Smooth muscle cell (in vitro differentiated cells): ENCODE results near the gene ARHGAP42. TPM values are rescaled to one million over a fixed set of nuclear protein-coding genes. Genes with fewer than 3 reads are reported as not detected.

Source experiments
- DNase-seq: peaks from one replicate; lab custom pipeline; 2025; ENCODE audit not compliant: unreplicated experiment; lab: John Stamatoyannopoulos, UW
- H2AFZ ChIP-seq: fragments of 200-600 bp; sonication (generic); 2 replicates; pipeline ENCODE4 v1.6.0; 2016; ENCODE audit warnings: antibody characterized with exemption, low read depth, mild to moderate bottlenecking
- H3F3A ChIP-seq: fragments of 200-600 bp; sonication (generic); 2 replicates; pipeline ENCODE4 v1.6.0; 2017; ENCODE audit warnings: antibody characterized with exemption, low read depth
- H3K27ac ChIP-seq: fragments of 200-600 bp; sonication (generic); 2 replicates; pipeline ENCODE4 v1.5.1; 2016; ENCODE audit warnings: low read depth, mild to moderate bottlenecking
- H3K27me3 ChIP-seq: fragments of 200-600 bp; sonication (generic); 2 replicates; pipeline ENCODE4 v1.6.1; 2016; ENCODE audit warnings: low read depth, mild to moderate bottlenecking
- H3K36me3 ChIP-seq: fragments of 200-600 bp; sonication (generic); 2 replicates; pipeline ENCODE4 v1.5.1; 2016; ENCODE audit warnings: low read depth
- H3K4me1 ChIP-seq: fragments of 200-600 bp; sonication (generic); 2 replicates; pipeline ENCODE4 v1.5.1; 2016; ENCODE audit warnings: low read depth
- H3K4me2 ChIP-seq: fragments of 200-600 bp; sonication (generic); 2 replicates; pipeline ENCODE4 v1.6.0; 2016; ENCODE audit warnings: mild to moderate bottlenecking
- H3K4me3 ChIP-seq: fragments of 200-600 bp; sonication (generic); 2 replicates; pipeline ENCODE4 v1.5.1; 2016; ENCODE audit warnings: mild to moderate bottlenecking
- H3K79me2 ChIP-seq: fragments of 200-600 bp; sonication (generic); 2 replicates; pipeline ENCODE4 v1.6.0; 2016; ENCODE audit warnings: low read depth, mild to moderate bottlenecking
- H3K9ac ChIP-seq: fragments of 200-600 bp; sonication (generic); 2 replicates; pipeline ENCODE4 v1.6.0; 2016; ENCODE audit warnings: low read depth
- H3K9me3 ChIP-seq: fragments of 200-600 bp; sonication (generic); replicated peaks from 2 replicates; pipeline ENCODE4 v1.5.1; 2016; ENCODE audit warnings: low read depth
- H4K20me1 ChIP-seq: fragments of 200-600 bp; sonication (generic); 2 replicates; pipeline ENCODE4 v1.6.0; 2016; ENCODE audit warnings: low read depth
- CTCF ChIP-seq: fragments of 200-600 bp; sonication (generic); IDR thresholded peaks from 2 replicates; pipeline ENCODE4 v1.5.1; 2017; ENCODE audit warnings: borderline replicate concordance, mild to moderate bottlenecking, antibody characterized with exemption; ENCODE audit not compliant: insufficient read depth, poor library complexity, severe bottlenecking
- WGBS: methylation state at CpG from one replicate; pipeline ENCODE4 v1.1.7; 2016; ENCODE audit warnings: low lambda C conversion rate; 5-methylcytosine and 5-hydroxymethylcytosine counted together
- polyA plus RNA-seq: library from polyadenylated mRNA; unstranded; fragments of >200 nt; fragmentation: Nextera tagmentation; extraction: Ambion mirVana; gene quantifications from 2 replicates; pipeline ENCODE4 v1.2.1, GENCODE V29; 2016
- total RNA-seq: library from RNA; depleted of rRNA; stranded (reverse); fragments of >200 nt; gene quantifications from 2 replicates; pipeline ENCODE4 v1.2.3, GENCODE V29; 2014

Gene ARHGAP42
- total and polyA plus RNA-seq, 2 experiments from 2014 or later, result 12.2 to 53.4 TPM

- no peaks in the 10 kb centered on the region for H3K36me3 ChIP-seq
- no peaks in the 10 kb centered on the region for H3K27me3 ChIP-seq
- H3K4me2 ChIP-seq, result no peak overlapping the region
- H2AFZ ChIP-seq, result no peak overlapping the region
- H3K4me1 ChIP-seq, result no peaks in the 10 kb centered on the region
- H3F3A ChIP-seq, result no peaks in the 10 kb centered on the region
- no peak for DNase-seq
- no peak overlapping the region for H3K27ac ChIP-seq
- H3K9ac ChIP-seq, result no peak overlapping the region
- H3K9me3 ChIP-seq, result no peaks in the 10 kb centered on the region
- no peaks in the 10 kb centered on the region for H3K79me2 ChIP-seq
- H3K4me3 ChIP-seq, result no peak overlapping the region
- TF ChIP-seq CTCF, result no peak
- WGBS, result 91% methylated on average over 1 of the region's 1 CpG
- no peaks in the 10 kb centered on the region for H4K20me1 ChIP-seq
Observed at GRCh38 chr11:101030692-101031091, 343.6 kb downstream of the ARHGAP42 start.

- Histone ChIP-seq H3K4me3 (no peak overlapping the region), H3K4me1 (no peaks in the 10 kb centered on the region), H3K79me2 (no peaks in the 10 kb centered on the region), H3K27ac (no peak overlapping the region), H3K9me3 (no peaks in the 10 kb centered on the region), H3K4me2 (no peak overlapping the region), H3K27me3 (no peaks in the 10 kb centered on the region), H3K9ac (no peak overlapping the region), H4K20me1 (no peaks in the 10 kb centered on the region), H2AFZ (no peak overlapping the region), H3K36me3 (no peaks in the 10 kb centered on the region), H3F3A (no peaks in the 10 kb centered on the region)
- no peak for TF ChIP-seq CTCF
- no peak for DNase-seq
- 95% methylated on average over 3 of the region's 3 CpGs for WGBS
Observed at GRCh38 chr11:101031713-101032112, 344.6 kb downstream of the ARHGAP42 start.

- H3K4me3 ChIP-seq, result no peak overlapping the region
- H3K4me1 ChIP-seq, result no peaks in the 10 kb centered on the region
- no peak overlapping the region for H3K27ac ChIP-seq
- H3K36me3 ChIP-seq, result no peaks in the 10 kb centered on the region
- no peaks in the 10 kb centered on the region for H3F3A ChIP-seq
- H3K9me3 ChIP-seq, result no peaks in the 10 kb centered on the region
- H3K79me2 ChIP-seq, result no peaks in the 10 kb centered on the region
- H2AFZ ChIP-seq, result no peak overlapping the region
- no peak for TF ChIP-seq CTCF
- DNase-seq, result no peak
- H4K20me1 ChIP-seq, result no peaks in the 10 kb centered on the region
- no peak overlapping the region for H3K4me2 ChIP-seq
- H3K9ac ChIP-seq, result no peak overlapping the region
- no peaks in the 10 kb centered on the region for H3K27me3 ChIP-seq
Observed at GRCh38 chr11:101032991-101033390, 345.9 kb downstream of the ARHGAP42 start.

GRCh38 chr11:101034076-101034475 is 347.0 kb downstream of the ARHGAP42 start:
- no peak for TF ChIP-seq CTCF
- Histone ChIP-seq H3K4me2 (no peak overlapping the region), H3K27ac (no peak overlapping the region), H3K79me2 (no peaks in the 10 kb centered on the region), H3K36me3 (no peaks in the 10 kb centered on the region), H3K9ac (no peak overlapping the region), H3K27me3 (no peaks in the 10 kb centered on the region), H3F3A (no peaks in the 10 kb centered on the region), H3K4me1 (no peaks in the 10 kb centered on the region), H4K20me1 (no peaks in the 10 kb centered on the region), H2AFZ (peak overlapping the region; percentile 5), H3K4me3 (no peak overlapping the region), H3K9me3 (no peaks in the 10 kb centered on the region)
- 80% methylated on average over 4 of the region's 4 CpGs for WGBS
- DNase-seq, result no peak
